ENCODE data around the gene MACROD2. TPM values are rescaled to one million over a fixed set of nuclear protein-coding genes. Genes with fewer than 3 reads are reported as not detected.

MACROD2 gene
- total RNA-seq, 3 donors from 2014 or later = 3.2 to 7.6 (median 6.4) TPM

- ATAC-seq (no peak), DNase-seq (no peak)
- Histone ChIP-seq H3K36me3 (ENCODE audit: low read depth) (no peaks in the 10 kb centered on the region), H3K9me3 (no peaks in the 10 kb centered on the region), H3K4me3 (no peak overlapping the region), H3K4me1 (ENCODE audit: low read depth) (no peaks in the 10 kb centered on the region)
- intact Hi-C loops (cut with DNase I, micrococcal nuclease) = no loop called here
- no peak for TF ChIP-seq CTCF (IDR thresholded peaks at IDR 0.05)
Observed at GRCh38 chr20:15119852-15120487, 1124.7 kb downstream of the MACROD2 start.

- no peak for DNase-seq
- intact Hi-C loops (cut with DNase I, micrococcal nuclease) = no loop called here
Observed at GRCh38 chr20:15122613-15123012, 1127.3 kb downstream of the MACROD2 start.

GRCh38 chr20:15131176-15131575 is 1135.9 kb downstream of the MACROD2 start:
- DNase-seq (no peak), ATAC-seq (no peak)
- no peak for TF ChIP-seq CTCF (IDR thresholded peaks at IDR 0.05)
- no peaks in the 10 kb centered on the region for H3K9me3 ChIP-seq
- H3K4me1 ChIP-seq (ENCODE audit: low read depth) = no peaks in the 10 kb centered on the region
- intact Hi-C loops (cut with DNase I, micrococcal nuclease) = no loop called here
- no peaks in the 10 kb centered on the region for H3K36me3 ChIP-seq (ENCODE audit: low read depth)
- no peak overlapping the region for H3K4me3 ChIP-seq

More at GRCh38 chr20:15122613-15123012, 1127.3 kb downstream of the MACROD2 start:
- TF ChIP-seq CTCF (IDR thresholded peaks at IDR 0.05) = no peak
- no peaks in the 10 kb centered on the region for H3K4me1 ChIP-seq (ENCODE audit: low read depth)
- no peaks in the 10 kb centered on the region for H3K36me3 ChIP-seq (ENCODE audit: low read depth)
- H3K4me3 ChIP-seq = no peak overlapping the region
- H3K9me3 ChIP-seq = no peaks in the 10 kb centered on the region
- ATAC-seq = peak; percentile 24

- no peaks in the 10 kb centered on the region for H3K36me3 ChIP-seq (ENCODE audit: low read depth)
- ATAC-seq = no peak
- no peak for DNase-seq
- intact Hi-C loops (cut with DNase I, micrococcal nuclease) = no loop called here
- no peaks in the 10 kb centered on the region for H3K4me1 ChIP-seq (ENCODE audit: low read depth)
- no peaks in the 10 kb centered on the region for H3K9me3 ChIP-seq
- no peak overlapping the region for H3K4me3 ChIP-seq
- TF ChIP-seq CTCF (IDR thresholded peaks at IDR 0.05) = no peak
Observed at GRCh38 chr20:15138548-15139126, 1143.3 kb downstream of the MACROD2 start.

- Histone ChIP-seq H3K36me3 (ENCODE audit: low read depth) (no peaks in the 10 kb centered on the region), H3K4me1 (ENCODE audit: low read depth) (no peaks in the 10 kb centered on the region), H3K4me3 (no peak overlapping the region), H3K9me3 (no peaks in the 10 kb centered on the region)
- intact Hi-C loops (cut with DNase I, micrococcal nuclease) = no loop called here
- no peak for ATAC-seq
- DNase-seq = no peak
- TF ChIP-seq CTCF (IDR thresholded peaks at IDR 0.05) = no peak
Observed at GRCh38 chr20:15139522-15139921, 1144.2 kb downstream of the MACROD2 start.
